NCI-H460 (cell line): Measurements from ENCODE around the gene MAP2K6. TPM values are rescaled to one million over a fixed set of nuclear protein-coding genes. Genes with fewer than 3 reads are reported as not detected.

ENCODE experiments used
- DNase-seq: peaks from one replicate; pipeline ENCODE4 v3.0.0-alpha.2; 2016; ENCODE audit warnings: low read depth; ENCODE audit errors: extremely low read depth
- total RNA-seq: library from RNA; depleted of rRNA; stranded (reverse); fragments of >200 nt; shearing (Covaris generic); gene quantifications from 2 replicates; pipeline ENCODE4 v1.2.3, GENCODE V29; 2014

Gene MAP2K6
- total RNA-seq, 1 experiment from 2014 or later: 16.4 TPM

GRCh38 chr17:69486779-69487637 lies 72.5 kb downstream of the MAP2K6 start:
- DNase-seq: no peak

GRCh38 chr17:69489313-69489712 lies 74.8 kb downstream of the MAP2K6 start:
- no peak for DNase-seq

GRCh38 chr17:69492410-69493071 lies 78.0 kb downstream of the MAP2K6 start:
- DNase-seq: peak; percentile 41

- DNase-seq: no peak
These were observed 81.3 kb downstream of the MAP2K6 start for GRCh38 chr17:69495787-69496186.

GRCh38 chr17:69497161-69497560 lies 82.7 kb downstream of the MAP2K6 start:
- DNase-seq: no peak

- peak; percentile 13 for DNase-seq
These were observed 84.8 kb downstream of the MAP2K6 start for GRCh38 chr17:69499318-69499717.

GRCh38 chr17:69500911-69501429 lies 86.5 kb downstream of the MAP2K6 start:
- no peak for DNase-seq

- DNase-seq: peak; percentile 37
These were observed 87.3 kb downstream of the MAP2K6 start for GRCh38 chr17:69501591-69502468.

- no peak for DNase-seq
These were observed 89.2 kb downstream of the MAP2K6 start for GRCh38 chr17:69503711-69504110.

- DNase-seq: no peak
These were observed 91.2 kb downstream of the MAP2K6 start for GRCh38 chr17:69505740-69506139.

GRCh38 chr17:69506489-69506888 lies 92.0 kb downstream of the MAP2K6 start:
- peak; percentile 32 for DNase-seq

- DNase-seq: no peak
These were observed 94.3 kb downstream of the MAP2K6 start for GRCh38 chr17:69508814-69509213.

- no peak for DNase-seq
These were observed 96.8 kb downstream of the MAP2K6 start for GRCh38 chr17:69511250-69511649.

- DNase-seq: no peak
These were observed 98.4 kb downstream of the MAP2K6 start for GRCh38 chr17:69512946-69513345.

GRCh38 chr17:69516225-69516624 lies 101.7 kb downstream of the MAP2K6 start:
- no peak for DNase-seq

- DNase-seq: no peak
These were observed 102.4 kb downstream of the MAP2K6 start for GRCh38 chr17:69516911-69517310.

- DNase-seq: no peak
These were observed 104.5 kb downstream of the MAP2K6 start for GRCh38 chr17:69518951-69519350.

- peak; percentile 61 for DNase-seq
These were observed 108.9 kb downstream of the MAP2K6 start for GRCh38 chr17:69523244-69523861.

- no peak for DNase-seq
These were observed 110.4 kb downstream of the MAP2K6 start for GRCh38 chr17:69524854-69525253.
